Neural progenitor cell (in vitro differentiated cells): ENCODE results near the gene COL4A2. TPM values are rescaled to one million over a fixed set of nuclear protein-coding genes. Genes with fewer than 3 reads are reported as not detected.
A peak's percentile ranks its signal among the peaks of the same experiment; 100 is the strongest.

Source experiments
- DNase-seq: peaks from one replicate; pipeline ENCODE4 v3.0.0-alpha.2; 2016; ENCODE audit warnings: low spot score
- H2AFZ ChIP-seq: fragments of 200-600 bp; sonication (generic); replicated peaks from 2 replicates; pipeline ENCODE4 v1.6.1; 2016; ENCODE audit warnings: antibody characterized with exemption
- H3F3A ChIP-seq: fragments of 200-600 bp; sonication (generic); 2 replicates; pipeline ENCODE4 v1.6.1; 2016; ENCODE audit warnings: antibody characterized with exemption, low read depth
- H3K27ac ChIP-seq: fragments of 200-600 bp; sonication (generic); 2 replicates; pipeline ENCODE4 v1.5.1; 2016; ENCODE audit warnings: mild to moderate bottlenecking
- H3K27me3 ChIP-seq: fragments of 200-600 bp; sonication (generic); 2 replicates; pipeline ENCODE4 v1.6.1; 2016; ENCODE audit warnings: mild to moderate bottlenecking, moderate library complexity
- H3K36me3 ChIP-seq: fragments of 200-600 bp; sonication (generic); 2 replicates; pipeline ENCODE4 v1.5.1; 2016
- H3K4me1 ChIP-seq: fragments of 200-600 bp; sonication (generic); 2 replicates; pipeline ENCODE4 v1.6.1; 2016; ENCODE audit warnings: mixed run types
- H3K4me2 ChIP-seq: fragments of 200-600 bp; sonication (generic); 2 replicates; pipeline ENCODE4 v1.6.1; 2016
- H3K4me3 ChIP-seq: fragments of 200-600 bp; sonication (generic); 2 replicates; pipeline ENCODE4 v1.5.1; 2016
- H3K79me2 ChIP-seq: fragments of 200-600 bp; sonication (generic); 2 replicates; pipeline ENCODE4 v1.6.1; 2016; ENCODE audit warnings: low read depth
- H3K9ac ChIP-seq: fragments of 200-600 bp; sonication (generic); 2 replicates; pipeline ENCODE4 v1.6.1; 2016
- H3K9me3 ChIP-seq: fragments of 200-600 bp; sonication (generic); 2 replicates; pipeline ENCODE4 v1.5.1; 2016; ENCODE audit warnings: low read depth
- H4K20me1 ChIP-seq: fragments of 200-600 bp; sonication (generic); 2 replicates; pipeline ENCODE4 v1.6.1; 2016; ENCODE audit warnings: low read depth
- H3K27ac Mint-ChIP-seq: 3 replicates; pipeline ENCODE4 v1.8.0; 2021; ENCODE audit warnings: mixed read lengths
- H3K27me3 Mint-ChIP-seq: 2 replicates; pipeline ENCODE4 v1.8.0; 2022; ENCODE audit warnings: low read depth, mild to moderate bottlenecking, inconsistent platforms, moderate library complexity, mixed read lengths; ENCODE audit not compliant: insufficient read depth
- H3K36me3 Mint-ChIP-seq: 3 replicates; pipeline ENCODE4 v1.8.0; 2021; ENCODE audit warnings: mixed read lengths
- H3K4me1 Mint-ChIP-seq: 3 replicates; pipeline ENCODE4 v1.8.0; 2021; ENCODE audit warnings: mixed read lengths
- H3K4me3 Mint-ChIP-seq: 3 replicates; pipeline ENCODE4 v1.8.0; 2021; ENCODE audit warnings: mild to moderate bottlenecking, moderate library complexity, mixed read lengths
- H3K9me3 Mint-ChIP-seq: 3 replicates; pipeline ENCODE4 v1.8.0; 2020; ENCODE audit warnings: mixed read lengths
- EZH2 ChIP-seq: fragments of 200-600 bp; sonication (generic); IDR thresholded peaks from 2 replicates; pipeline ENCODE4 v1.6.1; 2017; ENCODE audit warnings: antibody characterized with exemption, mild to moderate bottlenecking, moderate library complexity
- EZH2phosphoT487 ChIP-seq: fragments of 200-600 bp; sonication (generic); IDR thresholded peaks from 2 replicates; pipeline ENCODE4 v1.6.1; 2017; ENCODE audit warnings: antibody characterized with exemption
- total RNA-seq: library from RNA; depleted of rRNA; stranded (reverse); fragments of >200 nt; gene quantifications from 2 replicates; pipeline ENCODE4 v1.2.3, GENCODE V29; 2015; ENCODE audit warnings: low replicate concordance
- TF ChIP-seq, protein P1 (sequence below): fragments of 200-600 bp; sonication (generic); IDR thresholded peaks from 2 replicates; pipeline ENCODE4 v1.5.1; 2017; ENCODE audit warnings: antibody characterized with exemption, mild to moderate bottlenecking

COL4A2 gene
- total RNA-seq, 1 donor from 2014 or later: 73.6 TPM

GRCh38 chr13:110379905-110380341 lies 72.8 kb downstream of the COL4A2 start:
- DNase-seq: peak; percentile 5
- Histone ChIP-seq H3K4me1 (peaks cover 3% of the 10 kb centered on the region), H3K27ac (no peak overlapping the region), H3K36me3 (no peaks in the 10 kb centered on the region), H3K27me3 (no peaks in the 10 kb centered on the region), H3F3A (peaks cover 4% of the 10 kb centered on the region), H3K9me3 (no peaks in the 10 kb centered on the region), H3K4me2 (no peak overlapping the region), H2AFZ (no peak overlapping the region), H4K20me1 (peaks cover under 1% of the 10 kb centered on the region), H3K9ac (no peak overlapping the region), H3K4me3 (no peak overlapping the region), H3K79me2 (no peaks in the 10 kb centered on the region)
- TF ChIP-seq, protein P1, sequence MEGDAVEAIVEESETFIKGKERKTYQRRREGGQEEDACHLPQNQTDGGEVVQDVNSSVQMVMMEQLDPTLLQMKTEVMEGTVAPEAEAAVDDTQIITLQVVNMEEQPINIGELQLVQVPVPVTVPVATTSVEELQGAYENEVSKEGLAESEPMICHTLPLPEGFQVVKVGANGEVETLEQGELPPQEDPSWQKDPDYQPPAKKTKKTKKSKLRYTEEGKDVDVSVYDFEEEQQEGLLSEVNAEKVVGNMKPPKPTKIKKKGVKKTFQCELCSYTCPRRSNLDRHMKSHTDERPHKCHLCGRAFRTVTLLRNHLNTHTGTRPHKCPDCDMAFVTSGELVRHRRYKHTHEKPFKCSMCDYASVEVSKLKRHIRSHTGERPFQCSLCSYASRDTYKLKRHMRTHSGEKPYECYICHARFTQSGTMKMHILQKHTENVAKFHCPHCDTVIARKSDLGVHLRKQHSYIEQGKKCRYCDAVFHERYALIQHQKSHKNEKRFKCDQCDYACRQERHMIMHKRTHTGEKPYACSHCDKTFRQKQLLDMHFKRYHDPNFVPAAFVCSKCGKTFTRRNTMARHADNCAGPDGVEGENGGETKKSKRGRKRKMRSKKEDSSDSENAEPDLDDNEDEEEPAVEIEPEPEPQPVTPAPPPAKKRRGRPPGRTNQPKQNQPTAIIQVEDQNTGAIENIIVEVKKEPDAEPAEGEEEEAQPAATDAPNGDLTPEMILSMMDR: no peak
- TF ChIP-seq EZH2 (no peak), EZH2phosphoT487 (no peak)
- H3K27me3 Mint-ChIP-seq: no peaks in the 10 kb centered on the region
- peak overlapping the region; percentile 70 for H3K4me3 Mint-ChIP-seq
- H3K27ac Mint-ChIP-seq: peak overlapping the region; percentile 98
- peaks cover 27% of the 10 kb centered on the region for H3K36me3 Mint-ChIP-seq
- H3K4me1 Mint-ChIP-seq: peaks cover 49% of the 10 kb centered on the region
- H3K9me3 Mint-ChIP-seq: peaks cover 8% of the 10 kb centered on the region

GRCh38 chr13:110380359-110381028 lies 73.4 kb downstream of the COL4A2 start:
- H3K27me3 Mint-ChIP-seq: no peaks in the 10 kb centered on the region
- no peaks in the 10 kb centered on the region for H3K27me3 ChIP-seq
- no peaks in the 10 kb centered on the region for H3K36me3 ChIP-seq
- peaks cover 11% of the 10 kb centered on the region for H3K9me3 Mint-ChIP-seq
- DNase-seq: no peak
- H3K9ac ChIP-seq: no peak overlapping the region
- H3K27ac ChIP-seq: no peak overlapping the region
- H3K4me1 Mint-ChIP-seq: peaks cover 49% of the 10 kb centered on the region
- H3K9me3 ChIP-seq: no peaks in the 10 kb centered on the region
- H3K4me3 Mint-ChIP-seq: no peak overlapping the region
- H3K4me3 ChIP-seq: no peak overlapping the region
- H2AFZ ChIP-seq: no peak overlapping the region
- no peaks in the 10 kb centered on the region for H4K20me1 ChIP-seq
- H3K36me3 Mint-ChIP-seq: peaks cover 27% of the 10 kb centered on the region
- peaks cover 3% of the 10 kb centered on the region for H3K4me1 ChIP-seq
- TF ChIP-seq EZH2 (no peak), EZH2phosphoT487 (no peak)
- TF ChIP-seq, protein P1: no peak
- H3K4me2 ChIP-seq: no peak overlapping the region
- H3F3A ChIP-seq: peaks cover 8% of the 10 kb centered on the region
- H3K79me2 ChIP-seq: no peaks in the 10 kb centered on the region
- H3K27ac Mint-ChIP-seq: peak overlapping the region; percentile 93

GRCh38 chr13:110381029-110381360 lies 73.9 kb downstream of the COL4A2 start:
- H3K4me3 Mint-ChIP-seq: no peak overlapping the region
- Histone ChIP-seq H3K79me2 (no peaks in the 10 kb centered on the region), H3K27me3 (no peaks in the 10 kb centered on the region), H3K4me1 (peaks cover 3% of the 10 kb centered on the region), H3K4me3 (no peak overlapping the region), H3K9ac (no peak overlapping the region), H3K27ac (no peak overlapping the region), H2AFZ (no peak overlapping the region), H3K9me3 (no peaks in the 10 kb centered on the region), H4K20me1 (no peaks in the 10 kb centered on the region), H3K36me3 (no peaks in the 10 kb centered on the region), H3K4me2 (no peak overlapping the region), H3F3A (peaks cover 8% of the 10 kb centered on the region)
- H3K27ac Mint-ChIP-seq: peak overlapping the region; percentile 93
- H3K9me3 Mint-ChIP-seq: peaks cover 13% of the 10 kb centered on the region
- no peak for DNase-seq
- TF ChIP-seq, protein P1: no peak
- no peak for TF ChIP-seq EZH2
- TF ChIP-seq EZH2phosphoT487: no peak
- H3K4me1 Mint-ChIP-seq: peaks cover 47% of the 10 kb centered on the region
- H3K36me3 Mint-ChIP-seq: peaks cover 27% of the 10 kb centered on the region
- H3K27me3 Mint-ChIP-seq: no peaks in the 10 kb centered on the region
